ENCODE measurements around the gene CRY1.

Gene CRY1

GRCh38 chr12:107093417-107094182, at the start of gene CRY1:
Gene CRY1, minus strand, starts transcription at chr12:107093549. Its CDS starts 588 bp downstream, at chr12:107092961.
- peak; percentile 87 to 89 for DNase-seq

GRCh38 chr12:107139787-107140186, 46.4 kb upstream of the CRY1 start:
- DNase-seq = no peak

GRCh38 chr12:107138990-107139389, 45.6 kb upstream of the CRY1 start:
- DNase-seq = no peak

- no peak for DNase-seq
Measured at GRCh38 chr12:107135177-107135576, 41.8 kb upstream of the CRY1 start.

GRCh38 chr12:107134558-107134957, 41.2 kb upstream of the CRY1 start:
- DNase-seq = peak; percentile 1 to 6

- DNase-seq = no peak
Measured at GRCh38 chr12:107133462-107133861, 40.1 kb upstream of the CRY1 start.

GRCh38 chr12:107131832-107132616, 38.7 kb upstream of the CRY1 start:
- no peak for DNase-seq

GRCh38 chr12:107130830-107131611, 37.7 kb upstream of the CRY1 start:
- no peak for DNase-seq

- DNase-seq = no peak
Measured at GRCh38 chr12:107129315-107129930, 36.1 kb upstream of the CRY1 start.

- DNase-seq = no peak
Measured at GRCh38 chr12:107127482-107128430, 34.4 kb upstream of the CRY1 start.

GRCh38 chr12:107126796-107127481, 33.6 kb upstream of the CRY1 start:
- DNase-seq = no peak

- no peak for DNase-seq
Measured at GRCh38 chr12:107125833-107126232, 32.5 kb upstream of the CRY1 start.

GRCh38 chr12:107122452-107122958, 29.2 kb upstream of the CRY1 start:
- DNase-seq = no peak

GRCh38 chr12:107119091-107119490, 25.7 kb upstream of the CRY1 start:
- DNase-seq = no peak

GRCh38 chr12:107118624-107119023, 25.3 kb upstream of the CRY1 start:
- no peak for DNase-seq

- no peak for DNase-seq
Measured at GRCh38 chr12:107115119-107115518, 21.8 kb upstream of the CRY1 start.

- DNase-seq = no peak
Measured at GRCh38 chr12:107111314-107111713, 18.0 kb upstream of the CRY1 start.

- no peak for DNase-seq
Measured at GRCh38 chr12:107109726-107110719, 16.7 kb upstream of the CRY1 start.

- no peak for DNase-seq
Measured at GRCh38 chr12:107108995-107109508, 15.7 kb upstream of the CRY1 start.

All from activated CD4-positive, alpha-beta T cell treated with anti-CD3 and anti-CD28 coated beads, Interleukin-2, amount 50 U/mL, for 4 hours (primary cell).